H54 (cell line): Measurements from ENCODE around the gene PICK1.

ENCODE experiments used
- DNase-seq: peaks from one replicate; pipeline ENCODE4 v3.0.0; 2011; ENCODE audit warnings: low spot score, mixed read lengths; ENCODE audit not compliant: insufficient read length
- FAIRE-seq: peaks from 3 replicates; lab custom pipeline; 2011; peaks lifted over from hg19 to GRCh38; lab: Jason Lieb, UNC
- POLR2A ChIP-seq: IDR thresholded peaks from 2 replicates; pipeline ENCODE4 v1.6.1; 2011; ENCODE audit warnings: low read depth, mild to moderate bottlenecking, low read length

The PICK1 gene

GRCh38 chr22:38079804-38080203, 22.6 kb downstream of the PICK1 start:
- no peak for TF ChIP-seq POLR2A
- DNase-seq = no peak
- no peak for FAIRE-seq

DNA sequence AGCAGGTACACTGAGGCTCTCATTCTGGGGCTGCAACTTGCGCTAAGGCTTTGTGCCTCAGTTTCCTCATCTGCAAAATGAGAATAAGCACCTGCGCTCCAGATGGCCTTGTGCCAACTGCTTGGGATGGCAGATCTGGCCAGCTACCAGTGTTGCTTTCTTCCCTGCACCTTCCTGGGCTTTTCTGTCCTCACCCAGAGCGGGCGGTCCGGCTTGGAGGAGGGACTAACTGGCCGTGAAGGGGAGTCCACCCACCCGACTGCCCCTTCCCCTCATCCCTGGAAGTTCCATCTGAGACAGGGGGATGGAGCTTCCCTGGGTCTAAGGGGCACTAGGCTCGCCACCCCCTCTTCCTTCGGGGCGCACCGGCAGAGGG, 23.3 kb downstream of the PICK1 start:
- no peak for TF ChIP-seq POLR2A
- DNase-seq = no peak
- FAIRE-seq = no peak

DNA sequence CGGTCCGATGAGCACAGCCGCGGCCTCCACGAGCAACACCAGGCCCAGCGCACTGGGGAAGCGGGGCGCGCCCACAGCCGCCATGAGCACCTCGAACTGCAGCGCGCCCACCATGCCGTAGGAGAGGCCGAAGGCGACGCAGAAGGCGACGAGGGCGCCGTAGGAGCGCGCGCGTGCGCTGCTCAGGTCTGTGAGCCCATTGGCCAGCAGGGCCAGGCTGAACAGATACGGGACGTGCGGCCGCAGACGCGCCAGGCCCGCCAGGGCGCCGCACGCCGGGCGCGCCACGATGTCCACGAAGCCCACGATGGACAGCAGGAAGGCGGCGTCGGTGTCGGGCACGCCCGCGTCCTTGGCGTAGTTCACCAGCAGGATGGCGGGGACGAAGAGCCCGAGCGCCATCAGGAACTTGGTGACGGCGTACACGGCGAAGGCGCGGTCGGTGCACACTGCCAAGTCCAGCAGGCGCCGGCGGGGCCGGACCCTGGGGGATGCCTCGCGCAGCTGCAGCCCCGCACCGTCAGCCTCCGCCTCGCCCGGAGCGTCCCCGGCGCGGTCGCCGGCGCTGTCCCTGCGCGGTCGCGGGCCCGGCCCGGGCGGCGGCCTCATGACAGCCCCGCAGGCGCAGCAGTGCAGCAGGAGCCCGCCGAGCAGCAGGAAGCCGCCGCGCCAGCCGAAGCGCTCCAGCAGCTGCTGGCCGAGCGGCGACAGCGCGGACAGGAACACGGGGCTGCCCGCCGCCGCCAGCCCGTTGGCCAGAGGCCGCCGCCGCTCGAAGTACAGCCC, 23.8 kb downstream of the PICK1 start:
- FAIRE-seq = no peak
- DNase-seq = no peak
- TF ChIP-seq POLR2A = no peak

- DNase-seq = no peak
- no peak for FAIRE-seq
- no peak for TF ChIP-seq POLR2A
Measured at GRCh38 chr22:38081636-38081940, 24.4 kb downstream of the PICK1 start.

DNA sequence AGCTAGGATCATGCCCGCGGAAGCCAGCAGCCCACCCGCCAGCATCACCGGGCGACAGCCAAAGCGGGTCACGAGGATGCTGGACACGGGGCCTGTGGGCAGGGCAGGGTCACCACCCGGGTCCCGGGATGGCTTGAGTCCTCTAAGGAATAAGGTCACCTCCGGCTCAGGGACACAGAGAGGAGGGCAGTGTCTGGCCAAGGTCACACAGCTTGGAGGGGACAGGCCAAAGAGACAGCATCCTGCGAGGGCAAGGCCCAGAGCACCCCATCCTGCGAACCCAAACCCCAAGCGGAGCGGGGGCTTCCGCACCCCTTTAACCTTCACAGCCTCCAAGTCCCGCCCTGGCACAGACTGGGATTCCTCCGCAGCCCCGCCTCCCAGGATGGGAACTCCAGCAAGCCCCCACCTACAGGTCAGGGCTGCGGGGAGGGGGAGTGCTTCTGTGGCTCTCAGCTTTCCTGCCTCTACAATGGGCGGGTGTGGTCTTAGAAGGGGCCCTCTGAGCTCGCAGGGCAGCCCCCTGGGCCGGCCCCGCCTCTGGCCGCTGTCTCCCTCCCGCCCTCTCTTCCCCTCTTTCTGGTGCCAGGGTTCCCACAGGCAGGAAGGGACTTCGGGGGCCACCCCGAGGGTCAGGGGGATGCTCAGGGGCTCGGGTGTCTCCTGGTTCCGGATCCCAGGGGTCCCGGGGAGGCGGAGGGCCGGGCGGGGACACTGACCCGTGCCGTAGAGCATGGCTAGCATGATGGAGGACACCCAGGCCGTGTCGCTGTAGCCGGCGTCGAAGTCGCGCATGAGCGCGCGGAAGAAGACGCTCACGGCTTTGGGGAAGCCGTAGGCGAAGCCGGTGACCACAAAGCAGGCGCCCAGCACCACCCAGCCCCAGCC, 25.0 kb downstream of the PICK1 start:
- FAIRE-seq = no peak
- TF ChIP-seq POLR2A = no peak
- no peak for DNase-seq

- no peak for TF ChIP-seq POLR2A
- DNase-seq (no peak), FAIRE-seq (no peak)
Measured at GRCh38 chr22:38082986-38083710, 25.9 kb downstream of the PICK1 start.

- DNase-seq (no peak), FAIRE-seq (no peak)
- no peak for TF ChIP-seq POLR2A
Measured at GRCh38 chr22:38083931-38084631, 26.9 kb downstream of the PICK1 start, which contains the start of gene SLC16A8. Gene SLC16A8, minus strand, starts transcription at chr22:38084184. Its CDS starts 1,311 bp downstream, at chr22:38082873.

DNA sequence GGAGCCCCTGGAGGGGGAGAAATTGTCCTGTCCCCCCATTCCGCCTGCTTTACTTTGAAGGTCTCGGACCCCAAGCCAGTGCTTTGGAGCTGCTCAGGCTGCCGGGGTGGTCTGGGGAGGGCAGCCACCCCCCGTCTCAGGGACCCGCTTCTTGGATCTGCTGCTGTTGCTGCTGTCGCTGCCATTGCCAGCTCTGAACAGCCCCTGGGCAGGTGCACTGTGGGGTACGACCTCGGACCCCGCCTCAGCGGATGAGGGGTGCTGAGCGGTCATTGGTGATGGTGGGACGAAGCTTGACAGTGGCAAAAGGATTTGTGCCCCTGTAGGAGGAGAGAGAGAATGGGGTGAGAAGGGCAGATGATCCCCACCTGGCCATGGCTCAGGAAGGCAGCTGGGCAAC, 27.9 kb downstream of the PICK1 start:
- FAIRE-seq (no peak), DNase-seq (no peak)
- no peak for TF ChIP-seq POLR2A

- FAIRE-seq (no peak), DNase-seq (no peak)
- no peak for TF ChIP-seq POLR2A
Measured at GRCh38 chr22:38085501-38085900, 28.3 kb downstream of the PICK1 start.

DNA sequence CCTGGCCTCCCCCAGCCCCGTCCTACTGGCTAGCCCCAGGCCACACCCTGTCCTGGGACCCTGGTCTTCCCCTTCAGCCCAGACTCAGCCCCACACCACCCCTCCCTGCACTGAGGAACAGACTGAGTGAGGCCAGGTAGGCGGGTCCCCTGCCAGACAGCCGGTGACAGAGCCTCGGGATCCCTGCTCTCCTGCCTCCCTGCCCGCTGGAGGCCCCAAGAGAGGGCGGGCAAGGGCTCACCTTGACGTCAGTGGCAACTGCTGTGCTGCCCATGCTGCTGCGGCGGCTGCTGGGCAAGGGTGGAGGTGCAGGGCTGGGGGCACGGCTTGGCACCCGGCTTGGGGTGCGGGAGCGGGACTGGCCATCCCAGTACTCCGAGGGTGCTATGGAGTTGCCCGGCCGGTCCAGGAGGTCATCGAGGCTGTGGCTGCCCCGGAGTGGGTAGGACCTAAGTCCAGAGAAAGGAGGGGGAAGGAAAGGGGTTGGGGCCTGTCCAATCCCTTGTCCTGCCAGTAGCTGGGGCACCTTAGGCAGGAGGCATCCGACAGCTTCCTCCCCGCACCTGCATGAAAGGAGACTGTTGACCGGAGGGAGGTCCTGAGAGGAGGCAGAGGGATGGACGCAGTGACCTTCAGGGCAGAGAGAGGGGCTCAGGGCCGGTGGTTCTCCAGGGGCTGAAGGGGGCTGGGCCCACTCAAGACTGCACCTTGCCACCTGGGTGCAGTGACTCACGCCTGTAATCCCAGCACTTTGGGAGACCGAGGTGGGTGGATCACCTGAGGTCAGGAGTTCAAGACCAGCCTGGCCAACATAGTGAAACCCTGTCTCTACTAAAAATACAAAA, 29.0 kb downstream of the PICK1 start:
- FAIRE-seq = no peak
- DNase-seq = no peak
- TF ChIP-seq POLR2A = no peak

DNA sequence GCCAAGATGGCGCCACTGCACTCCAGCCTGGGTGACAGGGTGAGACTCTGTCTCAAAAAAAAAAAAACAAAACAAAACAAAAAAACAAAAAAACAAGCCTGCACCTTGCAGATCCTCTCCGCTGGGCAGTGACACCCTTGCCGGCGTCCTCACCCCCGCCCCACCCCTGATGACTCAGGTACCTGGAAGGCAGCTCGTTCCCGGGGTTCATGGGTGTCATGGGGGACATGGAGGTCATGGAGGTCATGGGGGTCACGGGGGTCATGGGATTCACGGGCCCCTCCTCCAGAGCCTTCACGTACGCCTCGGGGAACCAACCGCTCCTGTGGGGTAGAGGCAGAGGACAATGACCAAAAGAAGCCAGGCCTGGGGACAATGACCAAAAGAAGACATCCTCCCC, 29.7 kb downstream of the PICK1 start:
- FAIRE-seq (no peak), DNase-seq (no peak)
- TF ChIP-seq POLR2A = no peak

- DNase-seq (no peak), FAIRE-seq (no peak)
- TF ChIP-seq POLR2A = no peak
Measured at GRCh38 chr22:38087855-38088254, 30.7 kb downstream of the PICK1 start.
